Measurements from ENCODE around the gene HES5.
A peak's percentile ranks its signal among the peaks of the same experiment; 100 is the strongest.

Gene HES5

DNA sequence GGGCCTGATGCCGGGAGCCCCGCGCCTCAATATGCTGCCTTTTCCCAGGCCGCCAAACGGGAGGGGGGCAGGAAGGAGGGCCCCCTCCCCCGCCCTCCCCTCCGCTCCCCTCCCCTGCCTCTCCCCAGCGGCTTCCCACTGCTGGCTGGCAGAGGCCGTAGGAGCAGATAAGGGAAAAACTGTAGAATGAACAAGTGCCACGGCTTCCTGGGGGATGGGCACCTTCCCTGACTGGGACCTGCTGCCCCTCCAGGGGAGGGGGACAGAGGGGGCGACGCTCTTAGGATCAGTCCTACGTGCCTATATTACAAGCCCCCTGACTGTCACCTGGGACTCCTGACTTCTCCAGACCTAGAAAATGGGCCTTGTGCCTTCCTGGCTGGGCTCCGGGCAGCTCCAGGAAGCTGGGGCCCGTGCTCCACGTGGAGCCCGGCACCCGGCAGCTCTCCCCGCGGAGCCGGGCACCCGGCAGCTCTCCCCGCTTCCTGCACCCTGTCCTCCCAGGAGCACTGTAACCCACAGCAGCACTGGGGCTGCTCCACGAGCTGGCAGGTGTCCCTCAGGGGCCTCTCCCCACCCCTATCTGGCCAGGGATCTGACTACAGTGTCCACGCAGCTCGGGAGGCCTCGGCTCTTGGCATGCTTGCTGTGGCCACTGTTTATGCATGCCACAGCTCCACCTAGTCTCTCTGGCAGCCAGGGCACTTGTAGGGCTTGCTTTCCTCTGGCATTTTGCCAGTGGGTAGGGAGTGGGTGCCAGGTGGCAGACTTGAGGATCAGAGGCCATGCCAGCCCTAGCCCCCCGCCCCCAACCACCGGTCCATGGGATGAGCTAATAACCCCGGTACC is 674 bp upstream of the HES5 start:
- DNase-seq (ENCODE audit: low read depth in 2 of 2) = no peak

DNA sequence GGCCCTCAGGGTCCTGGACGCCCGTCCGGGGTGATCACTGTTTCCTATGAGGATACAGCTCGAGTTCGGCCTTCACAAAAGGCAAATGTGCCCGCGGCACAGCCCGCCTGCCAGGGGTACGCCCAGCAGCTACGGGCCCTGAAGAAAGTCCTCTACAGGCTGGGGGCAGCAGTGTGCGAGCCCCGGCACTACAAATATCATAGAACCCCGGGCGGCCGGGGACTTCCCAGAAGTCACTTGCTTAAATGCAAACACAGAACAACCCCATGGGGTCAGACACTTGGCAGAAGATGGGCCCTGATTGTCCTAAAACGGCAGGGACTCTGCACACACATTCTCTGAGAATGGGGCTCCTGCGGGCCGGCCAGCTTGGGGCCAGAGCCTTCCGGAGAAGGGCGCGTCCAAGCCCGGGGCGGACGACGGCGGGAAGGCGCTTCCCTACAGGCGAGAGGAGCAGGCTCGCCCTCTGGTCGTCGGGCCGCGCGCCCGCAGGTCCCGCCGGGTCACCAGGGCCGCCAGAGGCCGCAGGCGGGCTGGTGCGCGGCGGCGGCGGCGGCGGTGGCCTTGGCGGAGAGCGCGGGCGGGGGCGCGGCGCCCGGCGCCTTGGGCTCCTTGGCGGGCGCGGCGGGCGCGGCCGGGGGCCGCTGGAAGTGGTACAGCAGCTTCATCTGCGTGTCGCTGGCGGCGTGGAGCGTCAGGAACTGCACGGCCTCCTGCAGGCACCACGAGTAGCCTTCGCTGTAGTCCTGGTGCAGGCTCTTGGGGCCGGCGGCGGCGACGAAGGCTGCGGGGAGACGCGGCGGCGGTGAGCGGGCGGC is 888 bp downstream of the HES5 start:
- DNase-seq (ENCODE audit: low read depth in 2 of 2) = no peak

DNA sequence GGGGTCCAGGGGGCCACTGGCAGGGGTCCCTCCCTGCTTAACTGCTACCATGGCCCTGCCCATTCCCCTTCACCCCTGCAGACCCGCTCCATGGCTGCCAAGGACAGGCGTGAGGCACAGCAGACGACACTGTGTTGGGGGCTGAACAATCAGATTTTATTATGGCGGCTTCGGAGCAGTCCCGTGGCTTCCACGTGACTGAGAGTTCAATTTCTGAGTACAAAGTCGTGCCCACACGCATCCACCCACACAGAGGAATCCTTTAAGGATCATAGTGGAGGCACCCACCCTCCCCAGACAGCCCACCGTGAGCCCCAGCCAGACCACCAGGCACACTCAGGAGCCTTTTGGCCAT is 1.5 kb downstream of the HES5 start:
- DNase-seq (ENCODE audit: low read depth in 2 of 2) = no peak

DNA sequence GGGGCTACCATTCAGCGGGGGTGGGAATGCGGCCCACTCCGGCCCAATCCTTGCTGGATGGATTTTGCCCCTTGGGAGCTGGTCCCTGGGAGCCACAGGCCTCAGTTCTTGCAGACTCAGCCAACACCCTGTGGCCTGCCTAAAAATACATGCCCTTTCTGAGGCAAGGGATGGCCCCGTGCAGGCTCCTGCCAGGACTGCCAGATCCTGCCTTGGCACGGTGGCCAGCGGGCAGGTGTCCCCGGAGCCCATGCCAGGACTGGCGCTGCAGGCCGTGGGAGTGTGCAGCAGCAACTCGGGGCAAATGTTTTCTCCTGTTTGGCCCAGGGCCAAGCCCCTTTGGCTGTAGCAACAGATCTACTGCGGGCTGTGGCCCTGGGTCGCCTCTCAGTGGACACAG is 2.0 kb downstream of the HES5 start:
- DNase-seq (ENCODE audit: low read depth in 2 of 2) = no peak

DNA sequence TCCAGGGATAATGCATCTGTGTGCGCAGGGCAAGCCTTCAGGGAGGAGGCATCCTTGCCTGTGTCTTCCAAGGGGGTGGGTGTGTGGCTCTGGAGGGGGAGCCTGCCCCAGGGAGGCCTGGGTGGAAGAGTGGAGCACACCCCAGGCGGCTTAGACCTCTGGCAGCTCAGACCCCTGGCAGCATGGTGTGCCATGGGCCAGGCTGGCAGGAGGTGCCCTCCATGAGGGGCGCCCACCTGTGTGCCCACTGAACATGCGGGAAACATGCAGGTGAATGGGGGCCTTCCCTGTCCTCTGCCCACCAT is 2.6 kb downstream of the HES5 start:
- DNase-seq (ENCODE audit: low read depth in 2 of 2) = no peak

DNA sequence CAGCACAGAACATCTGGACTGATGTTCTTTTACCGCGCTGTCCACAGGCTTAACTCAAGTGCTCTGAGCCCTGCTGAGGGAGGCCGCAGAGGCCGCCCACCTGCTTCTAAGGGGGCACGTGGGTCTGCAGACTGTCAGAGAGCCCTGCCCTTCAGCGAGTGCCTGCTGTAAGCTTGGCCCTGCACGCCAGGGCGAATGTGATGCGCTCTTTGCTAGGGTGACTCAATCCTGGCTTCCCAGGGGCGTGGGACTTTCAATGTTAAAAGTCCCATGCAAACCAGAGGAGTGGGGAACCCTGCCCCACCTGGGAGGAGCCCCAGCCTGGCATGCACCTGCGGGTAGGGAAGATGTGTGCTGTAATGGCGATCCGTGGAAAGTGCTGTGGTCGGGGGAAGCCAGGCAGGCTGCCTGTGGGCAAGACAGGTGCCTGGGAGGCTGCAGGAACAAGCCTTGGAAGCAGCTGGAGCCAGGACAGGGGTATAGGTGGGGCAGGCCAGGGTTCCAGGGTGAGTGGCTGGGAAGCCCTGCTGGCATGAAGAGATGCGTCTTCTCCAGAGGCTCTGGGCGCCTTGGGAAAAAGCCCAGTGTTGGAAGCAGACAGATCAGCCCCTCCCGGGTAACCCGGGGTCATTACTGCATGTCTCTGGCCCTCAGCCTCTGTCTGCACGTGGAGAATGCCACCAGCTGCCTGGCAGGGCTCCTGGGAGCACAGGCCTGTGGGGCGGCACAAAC is 3.1 kb downstream of the HES5 start:
- DNase-seq (ENCODE audit: low read depth in 2 of 2) = no peak

DNA sequence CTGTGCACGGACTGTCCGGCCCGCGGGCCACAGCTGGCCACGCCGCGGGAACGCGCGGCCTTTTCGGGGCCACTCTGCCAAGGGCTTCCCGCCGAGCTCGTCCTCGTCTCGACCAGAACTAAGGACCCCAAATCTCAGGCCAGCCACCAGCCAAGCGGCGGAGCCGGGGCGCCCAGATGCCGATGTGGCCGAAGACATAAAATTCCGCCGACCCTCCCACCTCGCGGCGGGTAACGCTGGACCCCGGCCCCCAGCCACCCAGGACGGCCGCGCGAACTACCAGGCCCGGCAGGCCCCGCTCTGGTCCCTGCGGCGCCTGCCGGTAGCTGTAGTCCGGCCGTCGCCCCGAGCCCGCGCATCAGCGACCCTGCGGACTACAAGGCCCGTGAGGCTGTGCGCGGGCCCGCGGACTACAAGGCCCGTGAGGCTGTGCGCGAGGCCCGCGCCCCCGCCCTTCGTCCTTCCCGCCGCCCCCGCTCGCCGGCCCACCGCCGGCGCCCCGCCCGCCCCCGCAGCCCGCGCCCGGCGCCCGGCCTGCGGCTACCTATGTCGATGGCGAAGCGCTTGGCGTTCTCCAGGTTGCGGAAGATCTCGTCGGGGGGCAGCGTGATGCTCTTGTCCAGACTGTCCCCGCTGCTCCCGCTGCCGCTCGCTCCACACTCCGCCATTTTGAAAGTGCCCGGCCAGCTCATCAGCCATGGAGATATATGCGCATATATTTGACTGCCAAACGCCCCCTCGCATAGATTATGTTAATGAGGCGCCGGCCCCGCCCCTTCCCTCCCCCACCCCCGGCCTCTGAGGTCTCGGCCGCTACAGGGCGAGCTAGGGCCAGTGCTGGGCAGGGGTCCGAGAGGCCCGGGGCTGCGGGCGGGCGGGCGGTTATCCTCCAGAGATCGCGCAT is 3.9 kb downstream of the HES5 start, which contains the start of gene PANK4:
TSS of gene PANK4 (minus strand) at position 677 of the 904 bp plus-strand sequence. CDS start at position 668, 9 bp downstream.
- peak; percentile 69 to 73 for DNase-seq (ENCODE audit: low read depth in 2 of 2)

DNA sequence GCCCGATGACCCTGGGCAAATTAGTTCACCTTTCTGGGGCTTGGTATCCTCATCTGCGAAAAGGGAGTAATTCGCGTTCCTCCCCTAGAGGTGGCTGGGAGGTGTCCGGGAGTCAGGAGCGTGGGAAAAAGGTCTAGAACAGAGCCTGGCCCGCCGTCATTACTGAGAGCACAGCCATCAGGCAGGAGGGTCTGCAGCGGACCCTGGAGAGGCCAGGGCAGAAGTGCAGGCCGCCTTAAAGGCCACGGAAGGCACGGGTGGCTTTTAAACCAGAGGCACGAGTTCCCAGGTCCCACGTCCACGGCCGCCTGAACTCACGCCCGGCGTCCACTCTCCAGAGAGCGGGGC is 4.5 kb downstream of the HES5 start:
- no peak for DNase-seq (ENCODE audit: low read depth in 2 of 2)

DNA sequence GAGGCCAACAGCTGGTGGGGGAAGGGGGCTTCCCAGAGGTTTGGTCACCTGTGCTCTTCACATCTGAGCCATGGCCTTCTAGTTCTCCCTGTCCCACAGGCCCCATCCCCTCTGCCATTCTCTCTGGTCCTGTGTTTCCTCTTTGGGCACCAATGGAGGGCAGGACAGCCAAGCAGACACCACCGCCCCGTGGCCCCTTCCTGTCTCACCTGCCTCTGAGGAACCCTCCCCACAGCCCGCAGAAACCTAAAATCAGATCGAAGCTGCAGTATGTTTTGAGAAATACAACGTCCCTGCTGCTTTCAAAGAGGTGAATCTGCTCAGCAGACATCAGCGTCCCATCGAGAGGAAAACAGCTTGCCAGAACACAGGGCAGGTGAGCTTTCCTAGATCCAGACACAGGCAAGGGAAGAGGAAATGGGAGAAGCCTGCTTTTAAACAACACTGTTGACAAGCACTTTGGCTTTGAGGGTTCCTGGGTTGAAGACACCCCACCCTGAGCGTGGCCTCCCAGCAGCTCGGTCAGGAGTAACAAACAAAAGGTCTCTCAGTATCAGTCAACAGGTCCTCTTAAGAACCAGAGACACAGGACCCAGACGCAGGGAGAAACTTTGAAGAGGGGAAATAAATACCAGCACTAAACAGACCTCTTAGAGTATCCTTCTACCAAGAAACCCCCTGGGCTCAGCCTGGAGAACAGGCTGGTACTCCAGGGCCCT is 6.0 kb downstream of the HES5 start:
- DNase-seq (ENCODE audit: low read depth in 2 of 2) = no peak

DNA sequence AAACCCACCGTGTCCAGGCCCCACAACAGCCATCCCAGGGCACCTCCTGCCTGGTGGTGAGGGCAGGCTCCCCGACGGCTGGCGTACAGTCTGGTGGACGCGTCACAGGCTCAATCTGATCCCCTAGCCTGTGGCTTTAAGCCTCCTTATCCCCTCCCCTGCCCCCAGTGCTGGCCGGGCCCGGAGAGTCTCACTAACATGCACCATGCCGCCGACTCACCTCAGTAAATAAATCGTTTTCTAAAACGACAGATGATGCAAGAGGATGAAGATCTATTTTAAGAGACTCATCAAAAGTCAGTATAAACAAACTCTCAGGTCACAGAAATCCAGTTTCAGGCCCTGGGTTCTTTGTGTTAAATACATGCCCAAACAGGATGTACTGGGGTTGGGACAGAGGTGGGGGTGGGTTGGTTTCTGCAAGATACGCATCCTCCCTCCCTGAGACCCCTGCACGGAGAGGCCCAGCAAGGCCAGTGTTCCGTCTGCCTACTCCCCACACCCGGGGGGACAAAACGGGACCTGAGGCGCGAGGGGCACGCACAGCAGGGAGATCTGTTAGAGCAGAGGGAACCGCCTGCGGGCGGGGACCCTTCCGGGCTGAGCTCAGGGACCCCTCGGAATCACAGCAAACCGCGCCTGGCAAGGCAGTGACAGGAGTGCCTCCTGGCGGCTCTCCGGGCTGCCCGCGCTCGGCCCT is 6.7 kb downstream of the HES5 start:
- no peak for DNase-seq (ENCODE audit: low read depth in 2 of 2)

DNA sequence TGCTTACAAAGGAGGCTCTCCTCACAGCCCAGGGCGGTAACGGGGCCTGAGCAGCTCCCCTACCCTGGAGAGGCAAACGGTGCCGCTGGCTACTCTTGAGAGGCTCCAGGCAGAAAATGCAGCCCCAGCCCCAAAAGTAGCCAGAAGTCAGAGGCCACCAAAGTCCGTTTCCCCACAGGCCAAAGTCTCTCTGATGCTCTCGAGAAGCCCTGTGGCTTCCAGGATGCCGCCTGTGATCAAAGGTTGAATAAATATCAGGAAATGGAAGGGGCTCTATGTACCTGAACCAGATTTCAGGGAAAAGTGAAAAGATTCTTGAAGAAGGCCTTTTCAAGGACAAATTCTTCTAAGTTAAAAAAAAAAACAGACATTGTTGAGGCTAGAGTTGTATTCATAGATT is 7.8 kb downstream of the HES5 start:
- no peak for DNase-seq (ENCODE audit: low read depth in 2 of 2)

DNA sequence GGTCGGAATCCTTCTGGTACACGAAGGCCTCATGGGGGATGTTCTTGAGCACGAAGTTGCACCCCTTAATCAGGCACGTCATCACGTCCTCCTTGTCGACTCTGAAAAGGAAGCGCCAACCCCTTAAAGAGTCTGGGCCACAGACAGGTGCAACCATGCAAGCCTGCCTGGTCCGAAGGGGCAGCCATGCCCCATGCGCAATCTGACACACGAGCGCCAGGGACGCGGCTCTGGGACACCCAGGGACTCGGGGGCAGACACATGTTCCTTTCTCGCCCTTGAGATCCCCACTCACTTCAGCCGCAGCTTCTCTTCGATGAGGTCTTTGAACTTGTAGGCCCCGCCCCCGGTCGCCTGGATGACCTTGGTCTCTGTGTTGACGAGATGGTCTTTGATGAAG is 9.3 kb downstream of the HES5 start:
- no peak for DNase-seq (ENCODE audit: low read depth in 2 of 2)

DNA sequence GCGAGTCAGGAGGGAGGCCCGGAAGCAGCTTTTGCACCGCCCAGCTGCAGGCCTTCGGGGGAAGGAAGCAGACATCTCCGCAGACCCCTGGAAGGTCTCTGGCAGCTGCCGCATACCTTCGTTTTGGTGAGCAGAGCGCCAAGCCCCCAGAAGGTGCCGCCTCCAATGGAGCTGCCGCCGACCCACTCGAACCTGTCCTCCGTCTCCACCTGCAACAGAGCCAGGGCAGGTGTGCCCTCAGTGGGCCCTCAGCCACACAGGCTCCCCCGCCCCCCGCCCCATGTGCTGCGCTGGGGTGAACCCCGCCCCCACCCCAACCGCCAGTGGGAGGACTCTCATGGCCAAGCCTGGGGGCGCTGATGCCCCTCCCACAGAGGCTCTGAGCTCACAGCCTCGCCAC is 9.9 kb downstream of the HES5 start:
- no peak for DNase-seq (ENCODE audit: low read depth in 2 of 2)

DNA sequence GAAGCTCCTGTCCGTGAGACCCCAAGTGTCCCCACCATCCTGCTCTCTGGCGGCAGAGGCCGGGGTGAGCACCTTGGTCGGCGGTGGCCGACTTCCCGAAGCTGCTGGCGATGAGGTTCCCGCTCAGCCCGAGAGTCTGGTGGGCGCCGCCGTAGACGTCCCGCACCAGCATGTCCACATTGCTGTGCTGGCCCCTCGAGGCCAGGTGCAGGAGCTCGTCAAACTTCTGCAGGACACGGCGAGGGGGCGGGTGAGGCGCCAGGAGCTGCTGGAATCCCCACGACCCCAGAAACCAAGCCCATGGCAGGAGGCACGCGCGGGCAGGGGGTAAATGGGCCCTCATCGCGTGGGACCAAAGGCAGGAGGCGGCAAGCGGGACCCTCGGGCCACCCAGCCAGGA is 10.3 kb downstream of the HES5 start:
- no peak for DNase-seq (ENCODE audit: low read depth in 2 of 2)

DNA sequence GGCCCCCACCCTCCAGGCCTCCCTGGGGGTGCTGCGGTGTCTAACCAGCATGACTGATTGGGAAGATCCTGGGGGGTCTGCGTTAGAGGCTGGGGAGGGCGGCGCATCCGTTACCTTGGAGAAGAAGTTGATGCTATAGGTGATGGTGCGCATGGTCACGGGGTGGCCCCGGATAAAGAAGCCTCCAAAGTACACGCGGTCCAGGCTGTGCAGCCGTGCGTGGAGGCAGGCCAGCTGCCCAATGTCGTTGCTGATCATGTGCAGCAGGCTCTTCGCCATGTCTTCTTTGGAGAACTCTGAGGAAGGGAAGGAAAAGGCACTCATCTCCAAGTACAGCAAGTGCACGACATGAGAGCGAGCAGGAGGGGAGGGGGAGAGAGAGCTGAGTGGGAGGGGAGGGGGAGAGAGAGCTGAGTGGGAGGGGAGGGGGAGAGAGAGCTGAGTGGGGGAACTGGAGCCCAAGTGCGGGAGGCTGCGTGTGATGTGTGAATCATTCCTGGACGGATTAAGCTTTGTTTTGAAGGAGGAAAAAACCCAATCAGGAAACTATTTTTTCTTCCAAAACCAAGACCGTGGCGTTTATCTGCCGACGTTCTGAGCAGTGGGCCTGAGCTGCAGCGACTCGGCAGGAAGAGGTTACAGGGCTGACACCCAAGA is 10.9 kb downstream of the HES5 start:
- no peak for DNase-seq (ENCODE audit: low read depth in 2 of 2)

DNA sequence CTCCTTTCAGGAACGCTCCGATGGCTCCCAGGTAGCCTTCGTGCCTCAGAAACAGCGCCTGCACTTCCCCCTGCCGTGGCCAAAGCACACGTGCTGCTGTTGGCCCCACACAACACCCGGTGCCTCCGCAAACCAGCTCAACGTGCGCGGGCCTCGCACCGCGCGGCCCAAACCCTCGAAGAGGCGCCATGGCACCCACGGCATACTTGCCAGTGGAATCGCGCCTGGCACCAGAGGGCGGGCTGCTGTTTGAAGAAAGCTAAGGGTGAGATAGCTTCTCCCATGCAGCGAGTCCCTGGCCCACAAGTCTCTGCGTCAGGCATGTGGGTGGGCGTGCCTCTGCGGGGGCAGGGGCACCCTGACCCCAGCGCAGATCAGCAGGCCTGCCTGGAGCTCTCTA is 11.5 kb downstream of the HES5 start:
- no peak for DNase-seq (ENCODE audit: low read depth in 2 of 2)

DNA sequence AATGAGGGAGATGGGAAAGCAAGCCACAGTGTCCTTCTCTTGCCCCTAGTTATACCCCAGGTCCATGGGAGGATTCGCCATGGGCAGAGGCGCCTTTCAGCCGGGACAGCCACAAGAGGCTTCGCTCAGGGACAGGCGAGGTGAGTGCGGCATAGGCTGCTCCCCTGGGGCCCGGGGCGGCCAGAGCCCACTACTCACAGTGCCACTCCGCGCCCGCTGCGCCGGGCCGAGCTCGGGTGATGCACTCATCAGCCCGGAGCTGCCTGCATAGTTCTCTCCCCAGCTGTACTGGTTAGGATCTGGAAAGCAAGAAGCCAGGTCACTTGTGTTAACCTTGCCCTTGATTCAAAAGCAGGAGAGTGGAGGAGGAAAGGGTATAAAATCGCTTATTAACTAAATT is 12.1 kb downstream of the HES5 start:
- DNase-seq (ENCODE audit: low read depth in 2 of 2) = no peak

DNA sequence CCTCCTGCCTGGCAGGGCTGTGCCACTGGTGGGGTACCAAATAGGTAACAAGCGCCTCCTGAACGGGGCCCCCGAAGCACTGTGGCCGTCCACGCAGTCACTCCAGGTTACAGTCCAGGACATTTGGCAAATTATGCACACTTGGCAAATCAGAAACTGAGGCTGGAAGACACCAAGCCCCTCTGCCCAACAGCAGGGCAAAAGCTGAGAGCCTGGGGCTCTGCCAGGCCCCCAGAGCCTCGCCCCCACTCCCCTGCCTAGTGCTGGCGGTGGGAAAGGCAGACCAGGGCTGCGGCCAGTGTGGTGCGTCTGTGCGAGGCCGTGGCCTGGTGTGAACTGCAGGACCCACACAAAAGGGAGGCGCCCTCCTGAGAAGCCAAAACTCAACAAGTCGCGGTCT is 13.1 kb downstream of the HES5 start:
- DNase-seq (ENCODE audit: low read depth in 2 of 2) = no peak

DNA sequence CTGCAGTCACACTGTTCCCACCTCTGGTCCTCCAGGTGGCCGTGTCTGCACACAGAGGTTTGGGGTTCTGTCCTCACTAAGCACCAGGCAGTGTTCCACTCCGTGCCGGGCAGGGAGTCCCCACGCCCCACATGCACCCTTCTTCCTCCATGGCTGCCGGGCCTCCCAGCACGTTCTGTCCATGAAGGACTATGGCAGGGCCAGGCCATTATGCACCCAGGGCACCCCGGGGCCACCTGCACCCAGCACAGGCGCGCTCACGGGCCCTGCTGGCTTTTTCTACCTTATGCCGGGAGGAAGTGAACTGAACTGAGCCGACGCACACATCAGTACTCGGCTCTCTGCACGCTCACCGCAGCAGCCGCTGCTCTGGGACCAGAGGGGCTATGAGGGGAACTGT is 13.9 kb downstream of the HES5 start:
- no peak for DNase-seq (ENCODE audit: low read depth in 2 of 2)

DNA sequence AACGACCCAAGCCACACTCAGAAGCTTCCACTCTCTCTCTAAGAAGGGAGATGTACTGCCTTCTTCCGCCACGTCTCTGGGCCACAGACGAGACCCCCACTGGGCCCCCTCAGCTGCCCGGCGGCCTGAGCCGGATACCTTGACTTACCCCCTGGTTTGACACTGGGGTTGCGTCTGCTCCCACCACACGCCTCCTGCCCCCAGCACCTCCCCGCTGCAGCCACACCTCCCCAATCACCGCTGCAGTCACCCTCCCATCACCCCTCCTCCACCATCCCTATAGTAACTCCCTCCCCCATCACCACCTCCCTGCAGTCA is 14.3 kb downstream of the HES5 start:
- no peak for DNase-seq (ENCODE audit: low read depth in 2 of 2)
